ENCODE measurements around the gene VPS33B. TPM values are rescaled to one million over a fixed set of nuclear protein-coding genes. Genes with fewer than 3 reads are reported as not detected.
A peak's percentile ranks its signal among the peaks of the same experiment; 100 is the strongest.

Gene VPS33B
- total RNA-seq, 1 donor from 2014 or later: 8.3 TPM

GRCh38 chr15:90986790-90987507 is 35.4 kb downstream of the VPS33B start:
- no peak for DNase-seq (ENCODE audit: low read depth)

- no peak for DNase-seq (ENCODE audit: low read depth)
Measured at GRCh38 chr15:90982135-90982534, 40.3 kb downstream of the VPS33B start.

GRCh38 chr15:90981681-90982080 is 40.7 kb downstream of the VPS33B start:
- DNase-seq (ENCODE audit: low read depth): no peak

- DNase-seq (ENCODE audit: low read depth): no peak
Measured at GRCh38 chr15:90979582-90979981, 42.8 kb downstream of the VPS33B start.

GRCh38 chr15:90974216-90974615 is 48.2 kb downstream of the VPS33B start:
- DNase-seq (ENCODE audit: low read depth): no peak

GRCh38 chr15:90972133-90972532 is 50.3 kb downstream of the VPS33B start:
- DNase-seq (ENCODE audit: low read depth): no peak

GRCh38 chr15:90970274-90970673 is 52.1 kb downstream of the VPS33B start:
- DNase-seq (ENCODE audit: low read depth): no peak

GRCh38 chr15:90968434-90968833 is 54.0 kb downstream of the VPS33B start:
- no peak for DNase-seq (ENCODE audit: low read depth)

GRCh38 chr15:90967206-90967605 is 55.2 kb downstream of the VPS33B start:
- no peak for DNase-seq (ENCODE audit: low read depth)

- DNase-seq (ENCODE audit: low read depth): no peak
Measured at GRCh38 chr15:90966262-90966661, 56.1 kb downstream of the VPS33B start.

GRCh38 chr15:90962021-90962420 is 60.4 kb downstream of the VPS33B start:
- no peak for DNase-seq (ENCODE audit: low read depth)

- peak; percentile 37 for DNase-seq (ENCODE audit: low read depth)
Measured at GRCh38 chr15:90960298-90961091, 61.9 kb downstream of the VPS33B start.

GRCh38 chr15:90959894-90960293 is 62.5 kb downstream of the VPS33B start:
- DNase-seq (ENCODE audit: low read depth): peak; percentile 52

GRCh38 chr15:90959028-90959595 is 63.3 kb downstream of the VPS33B start:
- DNase-seq (ENCODE audit: low read depth): no peak

- no peak for DNase-seq (ENCODE audit: low read depth)
Measured at GRCh38 chr15:90957791-90958190, 64.6 kb downstream of the VPS33B start.

- no peak for DNase-seq (ENCODE audit: low read depth)
Measured at GRCh38 chr15:90957031-90957790, 65.2 kb downstream of the VPS33B start.

GRCh38 chr15:90956274-90957030 is 65.9 kb downstream of the VPS33B start:
- peak; percentile 81 for DNase-seq (ENCODE audit: low read depth)

GRCh38 chr15:90955624-90956273 is 66.6 kb downstream of the VPS33B start:
- no peak for DNase-seq (ENCODE audit: low read depth)

GRCh38 chr15:90954712-90955623 is 67.4 kb downstream of the VPS33B start, which contains the start of gene RCCD1:
TSS of gene RCCD1 (plus strand) at chr15:90954884. CDS start at chr15:90956735, 1,851 bp downstream.
- peak; percentile 97 for DNase-seq (ENCODE audit: low read depth)
